HG03354 (cell line): ENCODE results near the gene MSANTD1.

Experiments
- ATAC-seq: cut with Tn5 transposase; IDR thresholded peaks from one replicate; pipeline ENCODE4 v1.9.1; 2021; ENCODE audit warnings: mild to moderate bottlenecking; ENCODE audit not compliant: unreplicated experiment, poor library complexity, severe bottlenecking

The MSANTD1 gene

GRCh38 chr4:3257556-3258482 is 8.9 kb downstream of the MSANTD1 start:
- ATAC-seq, result peak; percentile 45

DNA sequence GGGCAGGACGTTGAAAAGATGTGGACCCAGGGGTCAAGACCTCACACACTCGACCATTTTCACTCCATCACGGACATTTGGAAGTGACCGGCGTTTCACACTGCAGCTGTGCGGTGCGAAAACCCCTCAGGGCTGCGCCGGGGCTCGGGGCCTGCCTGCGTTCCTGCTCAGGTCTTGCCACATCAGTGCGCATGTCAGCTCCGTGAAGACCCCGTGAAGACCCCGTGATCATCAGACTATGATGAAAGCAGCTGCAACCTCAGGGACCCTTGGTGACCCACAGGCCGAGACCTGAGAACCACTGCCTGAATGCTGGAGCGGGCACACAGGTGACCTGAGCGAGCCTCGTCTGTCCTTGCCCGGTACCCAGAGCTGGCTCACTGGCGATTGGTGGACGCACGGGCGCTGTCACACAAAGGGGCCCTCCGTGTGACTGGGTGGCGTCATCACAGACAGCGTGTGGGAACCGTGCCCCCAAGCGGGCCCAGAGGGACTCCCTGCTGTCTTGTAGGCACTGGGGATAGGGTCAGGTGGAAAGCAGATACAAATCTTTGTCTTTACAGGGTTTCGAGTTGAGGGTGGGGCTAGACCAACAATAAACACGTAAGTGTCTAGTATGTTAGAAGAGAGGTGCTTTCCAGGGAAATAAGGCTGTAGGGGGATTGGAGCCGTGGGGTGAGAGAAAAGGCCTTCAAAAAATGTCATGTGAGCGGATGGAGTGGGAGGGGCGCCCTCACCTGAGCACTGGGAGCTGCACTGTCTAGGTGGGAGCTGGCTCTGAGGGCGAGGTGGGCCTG is 12.7 kb downstream of the MSANTD1 start:
- no peak for ATAC-seq

GRCh38 chr4:3262208-3263052 is 13.5 kb downstream of the MSANTD1 start:
- ATAC-seq, result no peak

GRCh38 chr4:3263053-3263875 is 14.3 kb downstream of the MSANTD1 start:
- no peak for ATAC-seq

DNA sequence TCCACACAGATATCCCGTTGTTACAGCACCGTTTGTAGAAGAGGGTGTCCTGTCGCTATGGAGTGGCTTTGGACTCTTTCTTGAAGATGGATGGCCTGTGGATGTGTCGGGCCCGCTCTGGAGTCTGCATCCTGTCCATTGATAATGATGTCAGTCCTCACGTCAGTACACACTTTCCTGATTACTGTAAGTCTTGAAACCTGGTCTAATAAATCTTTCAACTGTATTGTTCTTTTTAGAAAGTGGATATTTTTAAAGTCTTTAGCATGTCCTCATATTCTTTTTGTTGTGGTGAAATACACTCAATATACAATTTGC is 14.9 kb downstream of the MSANTD1 start:
- ATAC-seq, result no peak

DNA sequence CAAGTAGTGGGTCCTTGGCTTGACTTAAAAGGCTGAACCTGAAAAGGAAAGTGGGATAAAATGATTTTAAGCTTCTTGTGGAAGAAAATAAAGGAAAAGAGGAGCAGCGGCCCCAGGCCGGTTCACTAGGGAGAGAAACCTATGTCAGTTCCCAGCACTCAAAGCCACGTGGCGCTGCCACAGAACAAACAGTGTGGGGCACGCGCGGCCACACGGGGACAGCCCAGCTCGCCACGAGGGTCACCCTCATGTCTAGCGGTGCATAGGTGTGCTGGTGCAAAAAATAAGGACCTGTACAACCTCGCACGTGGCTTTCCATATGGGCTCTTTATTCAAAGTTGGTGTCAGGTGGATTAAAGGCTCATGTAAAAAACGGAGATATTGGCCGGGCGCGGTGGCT is 17.1 kb downstream of the MSANTD1 start:
- no peak for ATAC-seq

DNA sequence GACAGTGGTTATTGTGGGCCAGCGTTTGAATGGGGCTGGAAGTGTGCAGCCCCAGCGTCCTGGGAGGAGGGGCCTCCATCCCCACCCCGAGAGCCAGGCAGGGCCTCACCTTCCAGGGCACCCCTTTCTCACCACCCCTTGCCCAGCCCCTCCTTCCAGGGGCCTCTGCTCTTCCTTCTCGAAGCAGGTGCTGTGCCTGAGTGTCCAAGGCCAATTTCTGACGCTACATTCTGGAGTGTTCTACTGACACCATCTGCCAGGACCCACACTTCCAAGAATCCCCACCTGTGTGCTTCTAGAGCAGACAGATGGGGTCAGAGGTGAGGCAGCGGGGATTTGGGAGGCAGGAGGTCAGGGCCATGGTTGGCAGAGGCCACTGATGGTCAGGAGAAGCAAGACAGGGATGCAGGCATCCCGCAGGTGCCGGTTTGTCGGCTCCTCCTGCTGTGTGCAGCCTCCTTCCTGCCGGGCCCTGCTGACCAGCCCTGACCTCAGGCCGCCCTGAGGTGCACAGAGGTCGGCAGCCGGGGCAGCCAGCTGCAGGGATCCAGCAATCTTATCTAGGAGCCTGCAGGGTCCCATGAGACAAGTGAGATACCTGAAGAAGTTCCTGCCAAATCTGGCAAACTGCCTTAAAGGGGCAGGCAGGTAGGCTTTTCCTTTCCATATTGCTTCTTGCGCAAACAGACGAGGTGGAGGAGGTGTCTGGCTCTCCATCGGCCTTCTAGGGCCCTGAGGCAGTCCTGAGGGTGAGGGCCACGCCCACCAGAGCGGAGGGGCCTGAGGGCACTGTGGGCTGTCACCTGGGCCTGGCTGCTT is 18.8 kb downstream of the MSANTD1 start:
- ATAC-seq, result no peak

DNA sequence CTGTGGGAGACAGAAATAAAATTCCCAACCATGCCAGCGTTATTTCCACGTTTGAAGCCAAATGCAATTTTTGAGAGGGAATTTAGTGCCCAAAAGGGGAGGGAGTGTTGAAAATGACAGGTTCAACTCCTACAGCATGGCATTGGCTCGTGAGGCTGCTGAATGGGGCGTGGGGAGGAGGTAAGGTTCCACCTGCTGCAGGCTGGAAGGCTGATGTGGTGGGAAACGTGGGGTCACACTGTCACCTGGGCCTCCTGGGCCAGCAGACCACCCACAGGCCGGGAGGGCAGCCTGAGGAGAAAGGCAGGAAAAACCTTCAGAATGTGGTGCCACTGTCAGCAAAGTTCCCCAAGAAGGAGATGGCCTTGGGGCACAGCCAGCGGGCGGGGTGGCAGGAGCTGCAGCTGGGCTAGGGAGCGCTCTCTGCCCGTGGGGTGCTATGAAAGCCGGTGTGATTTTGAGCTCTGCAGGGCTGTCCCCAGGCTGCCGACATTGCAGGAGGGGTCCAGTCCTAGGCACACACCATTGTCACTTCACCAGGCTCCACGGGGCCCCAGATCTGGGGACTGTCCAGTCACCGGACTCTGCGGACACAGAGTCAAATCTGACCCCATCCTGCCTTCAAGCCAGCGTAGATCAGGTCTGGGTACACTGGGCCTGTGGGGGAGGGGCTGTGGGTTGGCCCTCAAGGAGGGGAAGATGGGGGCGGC is 19.6 kb downstream of the MSANTD1 start:
- no peak for ATAC-seq

GRCh38 chr4:3269105-3269927 is 20.4 kb downstream of the MSANTD1 start:
- no peak for ATAC-seq

DNA sequence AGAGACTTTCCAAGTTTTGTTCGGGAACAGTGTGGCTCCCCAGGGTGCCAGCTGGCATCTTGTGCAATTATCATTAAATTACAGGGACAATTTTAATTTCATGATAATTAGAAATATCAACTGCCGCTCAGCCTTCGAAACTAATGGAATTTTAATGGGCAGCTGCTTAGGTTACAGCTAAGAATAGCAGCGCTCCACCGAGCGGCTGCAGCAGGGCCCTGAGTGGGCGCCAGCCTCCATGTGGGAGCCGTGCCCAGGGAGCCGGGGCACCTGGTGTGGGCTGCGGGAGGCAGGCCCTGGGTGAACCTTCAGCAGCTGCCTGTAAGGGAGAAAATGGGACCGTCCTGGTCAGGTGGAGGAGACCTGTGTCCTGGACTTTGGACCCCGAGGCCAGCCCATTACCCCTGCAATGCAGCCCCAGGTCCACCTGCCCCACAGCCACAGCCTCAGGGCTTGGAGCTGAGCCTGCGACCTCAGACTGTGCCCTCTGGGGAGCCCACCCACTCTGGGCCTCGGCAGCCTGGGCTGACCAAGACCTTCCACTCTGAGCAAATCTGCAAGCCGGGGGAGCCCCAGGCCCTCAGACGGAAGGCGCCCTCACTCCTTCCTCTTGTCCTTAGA is 21.1 kb downstream of the MSANTD1 start:
- ATAC-seq, result no peak

DNA sequence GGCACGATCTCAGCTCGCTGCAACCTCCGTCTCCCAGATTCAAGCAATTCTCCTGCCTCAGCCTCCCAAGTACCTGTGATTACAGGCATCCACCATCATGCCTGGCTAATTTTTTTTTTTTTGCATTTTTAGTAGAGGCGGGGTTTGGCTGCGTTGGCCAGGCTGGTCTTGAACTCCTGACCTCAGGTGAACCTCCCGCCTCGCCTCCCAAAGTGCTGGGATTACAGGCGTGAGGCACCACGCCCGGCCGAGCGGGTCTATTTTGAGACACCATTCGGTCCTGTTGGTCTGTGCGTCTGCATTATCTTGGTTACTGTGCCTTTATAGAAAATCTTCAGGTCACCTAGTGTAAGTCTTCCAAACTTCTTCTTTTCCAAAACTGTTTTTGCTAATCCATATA is 22.2 kb downstream of the MSANTD1 start:
- ATAC-seq, result no peak

- no peak for ATAC-seq
Observed at GRCh38 chr4:3276986-3277385, 28.0 kb downstream of the MSANTD1 start.

GRCh38 chr4:3280466-3280865 is 31.5 kb downstream of the MSANTD1 start:
- ATAC-seq, result no peak

DNA sequence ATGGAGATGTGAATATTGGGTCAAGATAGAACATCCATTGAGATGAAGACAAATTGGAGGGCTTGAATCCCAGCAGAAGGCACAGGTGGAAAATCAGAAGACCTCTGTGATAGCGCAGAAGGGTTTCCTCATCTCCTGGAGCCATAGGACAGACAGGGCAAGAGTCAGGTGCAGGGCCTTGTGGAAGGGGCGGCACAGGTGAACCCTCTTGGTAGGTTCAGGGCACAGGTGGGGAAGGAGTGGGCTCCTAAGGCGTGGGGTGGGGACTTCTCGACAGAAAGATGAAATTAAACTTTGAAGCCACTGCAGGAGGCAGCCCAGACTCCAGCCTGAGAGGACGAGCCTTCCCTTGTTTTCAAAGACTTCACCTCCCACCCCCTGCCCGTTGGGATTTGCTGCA is 34.5 kb downstream of the MSANTD1 start:
- ATAC-seq, result no peak

GRCh38 chr4:3283916-3284315 is 35.0 kb downstream of the MSANTD1 start:
- ATAC-seq, result no peak

DNA sequence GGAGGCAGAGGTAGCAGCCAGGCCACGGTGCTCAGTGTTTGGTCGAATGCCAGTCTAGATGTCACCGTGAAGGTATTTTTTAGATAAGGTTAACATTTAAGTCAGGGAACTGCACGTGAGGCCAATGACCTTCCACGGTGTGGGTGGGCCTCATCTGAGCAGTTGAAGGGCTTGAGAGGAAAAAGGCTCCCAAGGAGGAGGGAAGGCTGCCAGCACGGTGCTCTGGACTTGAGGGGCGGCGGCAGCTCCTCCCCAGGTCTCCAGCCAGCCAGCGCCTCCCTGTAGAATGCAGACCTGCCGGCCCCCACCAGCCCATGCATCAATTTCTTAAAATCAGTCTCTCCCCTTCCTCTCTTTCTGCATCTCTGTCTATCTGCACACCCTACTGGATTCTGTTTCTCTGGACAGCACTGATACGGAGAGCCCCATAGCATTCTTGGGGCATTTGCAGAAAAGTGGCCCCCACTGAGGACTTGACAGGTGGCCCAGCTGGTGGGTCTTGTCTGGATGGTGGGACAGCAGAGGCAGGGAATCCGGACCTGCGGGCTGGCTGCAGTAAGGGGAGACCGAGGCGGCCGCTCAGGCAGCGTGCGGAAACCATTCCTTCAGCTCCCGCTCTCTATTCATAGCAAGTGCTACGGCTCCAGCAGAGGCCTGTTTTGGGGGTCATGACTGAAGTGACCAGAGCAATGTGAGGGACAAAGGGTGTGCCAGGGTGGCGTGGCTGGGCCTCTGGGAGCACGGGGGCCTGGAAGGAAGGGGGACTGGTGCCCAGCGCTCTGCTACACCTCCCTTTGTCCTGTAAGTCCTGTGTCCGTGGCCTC is 36.0 kb downstream of the MSANTD1 start:
- ATAC-seq, result no peak
